ENCODE results near the gene DAW1. TPM values are rescaled to one million over a fixed set of nuclear protein-coding genes. Genes with fewer than 3 reads are reported as not detected.
"Not testable (repeated sequence)": the region's sequence is repeated elsewhere in the genome, so short reads cannot be mapped to it uniquely, and the experiment has no call there.

DAW1 gene
- total and polyA plus RNA-seq, 5 donors: 0.09 to 0.56 (median 0.15) TPM; not detected in 2

GRCh38 chr2:227921648-227922047, 50.2 kb downstream of the DAW1 start:
- H3K9me3 ChIP-seq (ENCODE audit: control insufficient read depth, low read length): no peaks in the 10 kb centered on the region
- no peaks in the 10 kb centered on the region for H3K27me3 ChIP-seq (ENCODE audit: control insufficient read depth, insufficient read depth)
- H3K4me1 ChIP-seq (ENCODE audit: control insufficient read depth, insufficient read depth, low read length): no peaks in the 10 kb centered on the region
- no peak for ATAC-seq
- DNase-seq: no peak
- no peak overlapping the region for H3K27ac ChIP-seq (ENCODE audit: low read length)
- 86% methylated on average over 4 of the region's 4 CpGs for WGBS
- H3K4me3 ChIP-seq (ENCODE audit: low read length): no peak overlapping the region
- intact Hi-C loops (cut with DNase I): no loop called here

GRCh38 chr2:227932001-227932400, 60.6 kb downstream of the DAW1 start:
- H3K4me1 ChIP-seq (ENCODE audit: control insufficient read depth, insufficient read depth, low read length): no peaks in the 10 kb centered on the region
- no peak for ATAC-seq
- H3K9me3 ChIP-seq (ENCODE audit: control insufficient read depth, low read length): no peaks in the 10 kb centered on the region
- no peaks in the 10 kb centered on the region for H3K27me3 ChIP-seq (ENCODE audit: control insufficient read depth, insufficient read depth)
- 84% methylated on average over 6 of the region's 6 CpGs for WGBS
- no peak for DNase-seq
- H3K4me3 ChIP-seq (ENCODE audit: low read length): no peak overlapping the region
- intact Hi-C loops (cut with DNase I): no loop called here
- H3K27ac ChIP-seq (ENCODE audit: low read length): no peak overlapping the region

DNA sequence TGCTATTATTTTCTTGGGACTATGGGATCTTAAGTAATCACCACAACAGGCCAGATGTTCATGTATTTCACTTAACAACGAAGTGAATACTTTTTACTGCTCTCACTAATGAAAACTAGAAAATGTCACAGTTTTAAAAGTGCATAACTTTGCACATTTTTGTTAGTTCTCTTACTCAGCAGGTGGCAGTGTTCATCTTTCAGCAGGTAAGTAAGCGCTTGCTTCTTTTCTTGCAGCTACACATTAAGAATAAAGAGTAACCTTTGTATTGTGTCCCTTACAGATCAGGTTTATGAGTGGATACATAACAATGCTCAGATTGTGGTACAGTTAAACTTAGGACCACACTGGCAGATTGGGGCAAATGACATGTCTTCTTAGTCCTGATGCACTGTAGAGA, 61.0 kb downstream of the DAW1 start:
- Histone ChIP-seq H3K4me3 (ENCODE audit: low read length) (no peak overlapping the region), H3K4me1 (ENCODE audit: control insufficient read depth, insufficient read depth, low read length) (no peaks in the 10 kb centered on the region), H3K27ac (ENCODE audit: low read length) (no peak overlapping the region), H3K9me3 (ENCODE audit: control insufficient read depth, low read length) (no peaks in the 10 kb centered on the region), H3K27me3 (ENCODE audit: control insufficient read depth, insufficient read depth) (no peaks in the 10 kb centered on the region)
- intact Hi-C loops (cut with DNase I): no loop called here
- 75% methylated on average over 2 of the region's 2 CpGs for WGBS
- no peak for DNase-seq
- ATAC-seq: no peak

GRCh38 chr2:227933884-227934283, 62.5 kb downstream of the DAW1 start:
- Histone ChIP-seq H3K4me1 (ENCODE audit: control insufficient read depth, insufficient read depth, low read length) (no peaks in the 10 kb centered on the region), H3K9me3 (ENCODE audit: control insufficient read depth, low read length) (no peaks in the 10 kb centered on the region), H3K4me3 (ENCODE audit: low read length) (no peak overlapping the region), H3K27ac (ENCODE audit: low read length) (no peak overlapping the region), H3K27me3 (ENCODE audit: control insufficient read depth, insufficient read depth) (no peaks in the 10 kb centered on the region)
- intact Hi-C loops (cut with DNase I): no loop called here
- no peak for ATAC-seq
- WGBS: 73% methylated on average over 1 of the region's 1 CpG
- no peak for DNase-seq

DNA sequence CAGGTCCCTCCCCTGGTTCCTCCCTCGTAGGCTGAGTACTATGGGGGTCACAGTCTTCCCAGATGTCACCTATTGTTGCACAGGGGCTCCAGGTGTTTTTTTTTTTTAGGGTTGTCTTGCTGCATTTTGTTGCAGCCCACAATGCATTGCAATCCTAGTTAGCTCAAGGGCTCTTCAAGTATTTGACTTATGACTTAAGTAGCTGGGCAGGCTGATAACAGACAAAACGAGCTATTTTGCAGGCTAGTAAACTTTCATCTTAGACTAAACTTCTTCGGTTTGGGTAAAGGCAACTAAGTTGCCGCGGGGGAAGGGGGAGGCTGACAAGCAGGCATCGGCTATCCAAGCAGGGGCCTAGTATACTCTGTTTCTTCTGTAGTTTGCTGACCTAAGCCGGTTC, 64.8 kb downstream of the DAW1 start:
- not testable (repeated sequence) for H3K27me3 ChIP-seq (ENCODE audit: control insufficient read depth, insufficient read depth); H3K9me3 ChIP-seq (ENCODE audit: control insufficient read depth, low read length); DNase-seq; H3K4me3 ChIP-seq (ENCODE audit: low read length); H3K27ac ChIP-seq (ENCODE audit: low read length); ATAC-seq; H3K4me1 ChIP-seq (ENCODE audit: control insufficient read depth, insufficient read depth, low read length)
- WGBS: 83% methylated on average over 7 of the region's 7 CpGs
- intact Hi-C loops (cut with DNase I): loop anchor here in 1 of 4 donors (5.0 kb wide), 1 partner anchor 721 kb away; no protein-coding TSS in a partner anchor

- no peak for DNase-seq
- ATAC-seq: peak in 1 of 2 donors; percentile 56
- Histone ChIP-seq H3K4me1 (ENCODE audit: control insufficient read depth, insufficient read depth, low read length) (no peaks in the 10 kb centered on the region), H3K9me3 (ENCODE audit: control insufficient read depth, low read length) (no peaks in the 10 kb centered on the region), H3K4me3 (ENCODE audit: low read length) (no peak overlapping the region), H3K27ac (ENCODE audit: low read length) (no peak overlapping the region), H3K27me3 (ENCODE audit: control insufficient read depth, insufficient read depth) (no peaks in the 10 kb centered on the region)
- WGBS: 46% methylated on average over 11 of the region's 11 CpGs
- intact Hi-C loops (cut with DNase I): loop anchor here in 1 of 4 donors (5.0 kb wide), 1 partner anchor 718 kb away; no protein-coding TSS in a partner anchor
Measured at GRCh38 chr2:227939271-227940027, 68.0 kb downstream of the DAW1 start.

- ATAC-seq: no peak
Measured at GRCh38 chr2:227942021-227942420, 70.6 kb downstream of the DAW1 start.

DNA sequence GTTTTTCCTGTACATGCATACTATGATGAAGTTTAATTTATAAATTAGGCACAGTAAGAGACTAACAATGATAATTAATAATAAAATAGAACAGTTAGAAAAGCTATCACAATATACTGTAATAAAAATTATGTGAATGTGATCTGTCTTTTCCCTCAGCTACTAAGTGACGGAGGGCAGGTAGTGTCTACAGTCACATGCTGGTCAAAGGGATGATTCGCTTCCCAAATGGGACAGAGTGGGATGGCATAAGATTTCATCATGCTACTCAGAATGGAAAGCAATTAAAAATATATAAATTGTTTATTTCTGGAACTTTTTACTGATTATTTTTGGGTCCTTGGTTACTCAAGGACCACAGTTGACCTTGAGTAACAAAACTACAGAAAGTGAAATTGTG, 71.5 kb downstream of the DAW1 start:
- no peak for DNase-seq
- Histone ChIP-seq H3K9me3 (ENCODE audit: control insufficient read depth, low read length) (no peaks in the 10 kb centered on the region), H3K4me1 (ENCODE audit: control insufficient read depth, insufficient read depth, low read length) (no peaks in the 10 kb centered on the region), H3K4me3 (ENCODE audit: low read length) (no peak overlapping the region), H3K27me3 (ENCODE audit: control insufficient read depth, insufficient read depth) (no peaks in the 10 kb centered on the region), H3K27ac (ENCODE audit: low read length) (no peak overlapping the region)
- ATAC-seq: no peak
- WGBS: 70% methylated on average over 2 of the region's 2 CpGs
- intact Hi-C loops (cut with DNase I): no loop called here

More at GRCh38 chr2:227942021-227942420, 70.6 kb downstream of the DAW1 start:
- no peaks in the 10 kb centered on the region for H3K4me1 ChIP-seq (ENCODE audit: control insufficient read depth, insufficient read depth, low read length)
- intact Hi-C loops (cut with DNase I): no loop called here
- 63% methylated on average over 2 of the region's 2 CpGs for WGBS
- no peak overlapping the region for H3K4me3 ChIP-seq (ENCODE audit: low read length)
- no peak overlapping the region for H3K27ac ChIP-seq (ENCODE audit: low read length)
- no peaks in the 10 kb centered on the region for H3K27me3 ChIP-seq (ENCODE audit: control insufficient read depth, insufficient read depth)
- no peak for DNase-seq
- H3K9me3 ChIP-seq (ENCODE audit: control insufficient read depth, low read length): no peaks in the 10 kb centered on the region

DNA sequence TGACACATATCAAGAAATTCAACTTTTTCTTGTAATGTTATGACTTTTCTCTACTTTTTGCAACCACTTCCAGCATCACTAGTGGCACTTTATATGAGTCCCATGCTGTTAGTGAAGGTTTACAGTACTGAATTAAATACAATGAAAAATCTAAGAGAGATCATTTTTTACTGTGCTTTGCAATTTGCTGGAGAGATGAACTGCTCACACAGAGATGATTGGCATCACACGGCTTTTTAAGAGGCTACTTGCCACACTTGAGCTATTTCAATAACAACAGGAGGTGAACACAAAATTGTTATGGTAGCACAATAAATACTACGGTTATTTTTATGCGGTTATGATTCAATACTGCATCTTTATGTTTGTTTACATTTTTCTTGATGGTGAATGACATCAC, 88.9 kb downstream of the DAW1 start:
- intact Hi-C loops (cut with DNase I): no loop called here
- H3K4me1 ChIP-seq (ENCODE audit: control insufficient read depth, insufficient read depth, low read length): no peaks in the 10 kb centered on the region
- DNase-seq (no peak), ATAC-seq (no peak)
- H3K27ac ChIP-seq (ENCODE audit: low read length): no peak overlapping the region
- H3K9me3 ChIP-seq (ENCODE audit: control insufficient read depth, low read length): no peaks in the 10 kb centered on the region
- H3K4me3 ChIP-seq (ENCODE audit: low read length): no peak overlapping the region
- H3K27me3 ChIP-seq (ENCODE audit: control insufficient read depth, insufficient read depth): no peaks in the 10 kb centered on the region
- 67% methylated on average over 3 of the region's 3 CpGs for WGBS

- 81% methylated on average over 7 of the region's 7 CpGs for WGBS
- Histone ChIP-seq H3K4me1 (ENCODE audit: control insufficient read depth, insufficient read depth, low read length) (no peaks in the 10 kb centered on the region), H3K9me3 (ENCODE audit: control insufficient read depth, low read length) (no peaks in the 10 kb centered on the region), H3K4me3 (ENCODE audit: low read length) (no peak overlapping the region), H3K27me3 (ENCODE audit: control insufficient read depth, insufficient read depth) (no peaks in the 10 kb centered on the region), H3K27ac (ENCODE audit: low read length) (no peak overlapping the region)
- intact Hi-C loops (cut with DNase I): no loop called here
- DNase-seq (no peak), ATAC-seq (no peak)
Measured at GRCh38 chr2:227971619-227972230, 100.3 kb downstream of the DAW1 start.

DNA sequence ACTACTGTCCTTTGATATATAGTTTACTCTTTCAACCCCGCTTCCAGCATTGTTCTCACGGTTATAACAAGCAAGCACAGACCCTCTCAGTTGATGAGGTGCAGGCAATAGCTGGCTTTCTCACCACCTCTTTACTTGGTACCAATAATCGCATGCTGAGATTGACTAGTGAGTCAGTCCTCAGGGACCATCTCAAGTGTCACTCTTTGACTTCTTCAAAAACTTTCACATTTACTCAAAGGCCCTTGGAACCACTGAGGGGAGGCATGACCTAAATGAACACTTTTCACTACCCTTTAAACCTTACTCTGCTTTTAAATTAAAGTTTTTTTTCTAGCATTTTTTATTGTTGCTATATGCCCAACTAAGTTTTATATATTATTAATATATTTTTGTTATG, 101.8 kb downstream of the DAW1 start:
- DNase-seq (no peak), ATAC-seq (no peak)
- no peak overlapping the region for H3K27ac ChIP-seq (ENCODE audit: low read length)
- H3K27me3 ChIP-seq (ENCODE audit: control insufficient read depth, insufficient read depth): no peaks in the 10 kb centered on the region
- H3K4me3 ChIP-seq (ENCODE audit: low read length): no peak overlapping the region
- intact Hi-C loops (cut with DNase I): no loop called here
- H3K4me1 ChIP-seq (ENCODE audit: control insufficient read depth, insufficient read depth, low read length): no peaks in the 10 kb centered on the region
- 80% methylated on average over 3 of the region's 3 CpGs for WGBS
- no peaks in the 10 kb centered on the region for H3K9me3 ChIP-seq (ENCODE audit: control insufficient read depth, low read length)

Measured in right cardiac atrium (tissue), 5 donors.